ENCODE data around the gene CATSPERZ. TPM values are rescaled to one million over a fixed set of nuclear protein-coding genes. Genes with fewer than 3 reads are reported as not detected.

The CATSPERZ gene
- total RNA-seq, 1 donor from 2014 or later, result not detected

- DNase-seq, result no peak
- H3K4me3 ChIP-seq, result no peak overlapping the region
- no peaks in the 10 kb centered on the region for H3K36me3 ChIP-seq
- peaks cover 1% of the 10 kb centered on the region for H3K4me1 ChIP-seq
- no peak overlapping the region for H3K27ac ChIP-seq
- no peak for ATAC-seq
- intact Hi-C loops (cut with DNase I), result no loop called here
- H3K9me3 ChIP-seq, result no peaks in the 10 kb centered on the region
- TF ChIP-seq CTCF (IDR thresholded peaks at IDR 0.05), result no peak
- no peaks in the 10 kb centered on the region for H3K27me3 ChIP-seq
These were observed 47.2 kb downstream of the CATSPERZ start for GRCh38 chr11:64347193-64347867.

GRCh38 chr11:64348383-64349024 is 48.3 kb downstream of the CATSPERZ start:
- H3K9me3 ChIP-seq, result no peaks in the 10 kb centered on the region
- no peak overlapping the region for H3K27ac ChIP-seq
- H3K4me3 ChIP-seq, result no peak overlapping the region
- intact Hi-C loops (cut with DNase I), result no loop called here
- ATAC-seq, result no peak
- no peak for TF ChIP-seq CTCF (IDR thresholded peaks at IDR 0.05)
- no peak for DNase-seq
- no peaks in the 10 kb centered on the region for H3K36me3 ChIP-seq
- H3K27me3 ChIP-seq, result no peaks in the 10 kb centered on the region
- H3K4me1 ChIP-seq, result no peaks in the 10 kb centered on the region

GRCh38 chr11:64349025-64349387 is 48.8 kb downstream of the CATSPERZ start:
- no peaks in the 10 kb centered on the region for H3K4me1 ChIP-seq
- H3K27ac ChIP-seq, result no peak overlapping the region
- no peak for DNase-seq
- TF ChIP-seq CTCF (IDR thresholded peaks at IDR 0.05), result no peak
- H3K4me3 ChIP-seq, result no peak overlapping the region
- ATAC-seq, result no peak
- H3K9me3 ChIP-seq, result no peaks in the 10 kb centered on the region
- H3K36me3 ChIP-seq, result no peaks in the 10 kb centered on the region
- no peaks in the 10 kb centered on the region for H3K27me3 ChIP-seq
- intact Hi-C loops (cut with DNase I), result no loop called here

GRCh38 chr11:64349404-64349803 is 49.2 kb downstream of the CATSPERZ start:
- Histone ChIP-seq H3K4me3 (no peak overlapping the region), H3K27ac (no peak overlapping the region), H3K36me3 (no peaks in the 10 kb centered on the region), H3K27me3 (no peaks in the 10 kb centered on the region), H3K4me1 (no peaks in the 10 kb centered on the region), H3K9me3 (no peaks in the 10 kb centered on the region)
- TF ChIP-seq CTCF (IDR thresholded peaks at IDR 0.05), result no peak
- intact Hi-C loops (cut with DNase I), result no loop called here
- no peak for ATAC-seq
- DNase-seq, result no peak

GRCh38 chr11:64351136-64351631 is 51.0 kb downstream of the CATSPERZ start:
- ATAC-seq (no peak), DNase-seq (no peak)
- Histone ChIP-seq H3K36me3 (no peaks in the 10 kb centered on the region), H3K27me3 (no peaks in the 10 kb centered on the region), H3K4me3 (no peak overlapping the region), H3K9me3 (no peaks in the 10 kb centered on the region), H3K4me1 (peaks cover 7% of the 10 kb centered on the region), H3K27ac (no peak overlapping the region)
- TF ChIP-seq CTCF (IDR thresholded peaks at IDR 0.05), result no peak
- intact Hi-C loops (cut with DNase I), result no loop called here
